Adipocyte (in vitro differentiated cells): Measurements from ENCODE around the gene HSD17B14.
"Not testable (repeated sequence)": the region's sequence is repeated elsewhere in the genome, so short reads cannot be mapped to it uniquely, and the experiment has no call there.

Experiments
- DNase-seq: peaks from one replicate; pipeline ENCODE4 v3.0.0-alpha.2; 2015; ENCODE audit warnings: low read depth
- H3K27me3 ChIP-seq: replicated peaks from 2 replicates; pipeline ENCODE4 v1.7.0; 2013; ENCODE audit warnings: mild to moderate bottlenecking, low read length, moderate library complexity; ENCODE audit not compliant: control insufficient read depth, insufficient read depth
- H3K36me3 ChIP-seq: 2 replicates; pipeline ENCODE4 v1.7.0; 2013; ENCODE audit warnings: low read length, mild to moderate bottlenecking, moderate library complexity; ENCODE audit not compliant: control insufficient read depth, insufficient read depth, severe bottlenecking
- H3K4me1 ChIP-seq: 2 replicates; pipeline ENCODE4 v1.7.0; 2013; ENCODE audit warnings: mild to moderate bottlenecking, low read length, moderate library complexity; ENCODE audit not compliant: control insufficient read depth, insufficient read depth
- H3K4me3 ChIP-seq: 2 replicates; pipeline ENCODE4 v1.7.0; 2013; ENCODE audit warnings: mild to moderate bottlenecking, low read length, moderate library complexity
- H3K9ac ChIP-seq: 2 replicates; pipeline ENCODE4 v1.7.0; 2013; ENCODE audit warnings: mild to moderate bottlenecking, low read length, moderate library complexity
- H3K9me3 ChIP-seq: 2 replicates; pipeline ENCODE4 v1.7.0; 2013; ENCODE audit warnings: mild to moderate bottlenecking, low read length, moderate library complexity; ENCODE audit not compliant: control insufficient read depth

HSD17B14 gene

GRCh38 chr19:48793271-48793670 lies 43.0 kb downstream of the HSD17B14 start:
- no peak for DNase-seq
- no peaks in the 10 kb centered on the region for H3K27me3 ChIP-seq
- no peak overlapping the region for H3K4me3 ChIP-seq
- no peaks in the 10 kb centered on the region for H3K9me3 ChIP-seq
- no peaks in the 10 kb centered on the region for H3K36me3 ChIP-seq
- peaks cover 22% of the 10 kb centered on the region for H3K4me1 ChIP-seq
- no peak overlapping the region for H3K9ac ChIP-seq

GRCh38 chr19:48787331-48787730 lies 49.0 kb downstream of the HSD17B14 start:
- H3K4me1 ChIP-seq, H3K27me3 ChIP-seq: not testable (repeated sequence)

GRCh38 chr19:48786422-48786821 lies 49.9 kb downstream of the HSD17B14 start:
- not testable (repeated sequence) for H3K4me3 ChIP-seq

More at GRCh38 chr19:48787331-48787730, 49.0 kb downstream of the HSD17B14 start:
- not testable (repeated sequence) for DNase-seq, H3K9me3 ChIP-seq, H3K36me3 ChIP-seq, H3K9ac ChIP-seq, H3K4me3 ChIP-seq

GRCh38 chr19:48784527-48784926 lies 51.8 kb downstream of the HSD17B14 start:
- peak; percentile 26 for DNase-seq
- no peak overlapping the region for H3K9ac ChIP-seq

More at GRCh38 chr19:48786422-48786821, 49.9 kb downstream of the HSD17B14 start:
- H3K9me3 ChIP-seq, H3K36me3 ChIP-seq, H3K9ac ChIP-seq, H3K27me3 ChIP-seq, DNase-seq, H3K4me1 ChIP-seq: not testable (repeated sequence)

GRCh38 chr19:48780631-48781391 lies 55.5 kb downstream of the HSD17B14 start:
- H3K4me3 ChIP-seq = no peak overlapping the region
- no peaks in the 10 kb centered on the region for H3K36me3 ChIP-seq
- H3K4me1 ChIP-seq = peaks cover 10% of the 10 kb centered on the region
- peaks cover 3% of the 10 kb centered on the region for H3K27me3 ChIP-seq
- DNase-seq = no peak
- H3K9ac ChIP-seq = no peak overlapping the region
- H3K9me3 ChIP-seq = no peaks in the 10 kb centered on the region

More at GRCh38 chr19:48784527-48784926, 51.8 kb downstream of the HSD17B14 start:
- peaks cover 3% of the 10 kb centered on the region for H3K27me3 ChIP-seq
- no peaks in the 10 kb centered on the region for H3K36me3 ChIP-seq
- no peak overlapping the region for H3K4me3 ChIP-seq
- no peaks in the 10 kb centered on the region for H3K9me3 ChIP-seq
- peaks cover 10% of the 10 kb centered on the region for H3K4me1 ChIP-seq

- Histone ChIP-seq H3K27me3 (no peaks in the 10 kb centered on the region), H3K9ac (no peak overlapping the region), H3K4me1 (peaks cover 10% of the 10 kb centered on the region), H3K4me3 (no peak overlapping the region), H3K36me3 (no peaks in the 10 kb centered on the region), H3K9me3 (no peaks in the 10 kb centered on the region)
- DNase-seq = no peak
Observed at GRCh38 chr19:48779636-48780035, 56.7 kb downstream of the HSD17B14 start.

- H3K4me3 ChIP-seq = no peak overlapping the region
- no peaks in the 10 kb centered on the region for H3K27me3 ChIP-seq
- H3K9me3 ChIP-seq = no peaks in the 10 kb centered on the region
- H3K9ac ChIP-seq = no peak overlapping the region
- peaks cover 11% of the 10 kb centered on the region for H3K4me1 ChIP-seq
- H3K36me3 ChIP-seq = no peaks in the 10 kb centered on the region
- DNase-seq = no peak
Observed at GRCh38 chr19:48777720-48778119, 58.6 kb downstream of the HSD17B14 start.

GRCh38 chr19:48777139-48777538 lies 59.2 kb downstream of the HSD17B14 start:
- H3K4me3 ChIP-seq = no peak overlapping the region
- DNase-seq = no peak
- no peaks in the 10 kb centered on the region for H3K27me3 ChIP-seq
- no peaks in the 10 kb centered on the region for H3K36me3 ChIP-seq
- H3K4me1 ChIP-seq = peaks cover 12% of the 10 kb centered on the region
- H3K9me3 ChIP-seq = no peaks in the 10 kb centered on the region
- H3K9ac ChIP-seq = no peak overlapping the region

- Histone ChIP-seq H3K9me3 (no peaks in the 10 kb centered on the region), H3K4me3 (peak overlapping the region; percentile 33), H3K9ac (no peak overlapping the region), H3K27me3 (no peaks in the 10 kb centered on the region), H3K36me3 (no peaks in the 10 kb centered on the region), H3K4me1 (peaks cover 18% of the 10 kb centered on the region)
- no peak for DNase-seq
Observed at GRCh38 chr19:48772503-48772953, 63.8 kb downstream of the HSD17B14 start.

- peaks cover 18% of the 10 kb centered on the region for H3K4me1 ChIP-seq
- no peaks in the 10 kb centered on the region for H3K9me3 ChIP-seq
- H3K36me3 ChIP-seq = no peaks in the 10 kb centered on the region
- H3K4me3 ChIP-seq = no peak overlapping the region
- no peaks in the 10 kb centered on the region for H3K27me3 ChIP-seq
- no peak overlapping the region for H3K9ac ChIP-seq
- DNase-seq = no peak
Observed at GRCh38 chr19:48770734-48771472, 65.4 kb downstream of the HSD17B14 start.

- H3K36me3 ChIP-seq = no peaks in the 10 kb centered on the region
- no peaks in the 10 kb centered on the region for H3K9me3 ChIP-seq
- no peak overlapping the region for H3K4me3 ChIP-seq
- H3K9ac ChIP-seq = no peak overlapping the region
- no peaks in the 10 kb centered on the region for H3K27me3 ChIP-seq
- H3K4me1 ChIP-seq = peaks cover 18% of the 10 kb centered on the region
- DNase-seq = peak; percentile 65
Observed at GRCh38 chr19:48770266-48770665, 66.0 kb downstream of the HSD17B14 start.
